Activated T-cell treated with anti-CD3 and anti-CD28 coated beads for 1 hour (primary cell): ENCODE measurements around the gene TVP23B.
"Not testable (repeated sequence)": the region's sequence is repeated elsewhere in the genome, so short reads cannot be mapped to it uniquely, and the experiment has no call there.

Experiments used
- DNase-seq: peaks from one replicate; pipeline ENCODE4 v3.0.0-alpha.2; 2020; ENCODE audit warnings: low read depth

Gene TVP23B

GRCh38 chr17:18780991-18781718 is at the start of gene TVP23B:
TVP23B (plus strand) TSS chr17:18781183; CDS start chr17:18781294, 111 bp downstream.
- DNase-seq: peak; percentile 90

- DNase-seq: not testable (repeated sequence)
Observed at GRCh38 chr17:18732438-18732837, 48.5 kb upstream of the TVP23B start.

GRCh38 chr17:18733350-18733749 is 47.6 kb upstream of the TVP23B start:
- DNase-seq: not testable (repeated sequence)

- DNase-seq: not testable (repeated sequence)
Observed at GRCh38 chr17:18739616-18740391, 41.2 kb upstream of the TVP23B start.

GRCh38 chr17:18741228-18741627 is 39.8 kb upstream of the TVP23B start:
- DNase-seq: not testable (repeated sequence)

- DNase-seq: not testable (repeated sequence)
Observed at GRCh38 chr17:18743699-18744421, 37.1 kb upstream of the TVP23B start, which contains the start of gene FBXW10. FBXW10 (plus strand) TSS chr17:18744054; CDS start chr17:18744245, 191 bp downstream.

GRCh38 chr17:18744726-18745125 is 36.3 kb upstream of the TVP23B start:
- DNase-seq: not testable (repeated sequence)

GRCh38 chr17:18746551-18746950 is 34.4 kb upstream of the TVP23B start:
- DNase-seq: not testable (repeated sequence)

- not testable (repeated sequence) for DNase-seq
Observed at GRCh38 chr17:18747501-18747900, 33.5 kb upstream of the TVP23B start.

- not testable (repeated sequence) for DNase-seq
Observed at GRCh38 chr17:18750242-18750641, 30.7 kb upstream of the TVP23B start.

- not testable (repeated sequence) for DNase-seq
Observed at GRCh38 chr17:18753829-18754409, 27.1 kb upstream of the TVP23B start.

- not testable (repeated sequence) for DNase-seq
Observed at GRCh38 chr17:18755969-18756368, 25.0 kb upstream of the TVP23B start.

GRCh38 chr17:18757368-18758044 is 23.5 kb upstream of the TVP23B start:
- not testable (repeated sequence) for DNase-seq

- DNase-seq: not testable (repeated sequence)
Observed at GRCh38 chr17:18758344-18758743, 22.6 kb upstream of the TVP23B start.

- not testable (repeated sequence) for DNase-seq
Observed at GRCh38 chr17:18760221-18760620, 20.8 kb upstream of the TVP23B start.

- not testable (repeated sequence) for DNase-seq
Observed at GRCh38 chr17:18770572-18770971, 10.4 kb upstream of the TVP23B start.

- not testable (repeated sequence) for DNase-seq
Observed at GRCh38 chr17:18771066-18771465, 9.9 kb upstream of the TVP23B start.

GRCh38 chr17:18772471-18772870 is 8.5 kb upstream of the TVP23B start:
- no peak for DNase-seq

GRCh38 chr17:18781805-18782204 is 822 bp downstream of the TVP23B start:
- not testable (repeated sequence) for DNase-seq

- DNase-seq: not testable (repeated sequence)
Observed at GRCh38 chr17:18785933-18786332, 5.0 kb downstream of the TVP23B start.

- not testable (repeated sequence) for DNase-seq
Observed at GRCh38 chr17:18786890-18787289, 5.9 kb downstream of the TVP23B start.
